Measurements from ENCODE around the gene FHL1.
"Not testable (repeated sequence)": the region's sequence is repeated elsewhere in the genome, so short reads cannot be mapped to it uniquely, and the experiment has no call there.

FHL1 gene

GRCh38 chrX:136209016-136209738, 61.8 kb downstream of the FHL1 start:
- DNase-seq, result no peak

- no peak for DNase-seq
Measured at GRCh38 chrX:136209751-136210150, 62.4 kb downstream of the FHL1 start.

GRCh38 chrX:136210243-136210642, 62.9 kb downstream of the FHL1 start:
- DNase-seq, result no peak

- DNase-seq, result no peak
Measured at GRCh38 chrX:136210806-136211205, 63.5 kb downstream of the FHL1 start.

DNA sequence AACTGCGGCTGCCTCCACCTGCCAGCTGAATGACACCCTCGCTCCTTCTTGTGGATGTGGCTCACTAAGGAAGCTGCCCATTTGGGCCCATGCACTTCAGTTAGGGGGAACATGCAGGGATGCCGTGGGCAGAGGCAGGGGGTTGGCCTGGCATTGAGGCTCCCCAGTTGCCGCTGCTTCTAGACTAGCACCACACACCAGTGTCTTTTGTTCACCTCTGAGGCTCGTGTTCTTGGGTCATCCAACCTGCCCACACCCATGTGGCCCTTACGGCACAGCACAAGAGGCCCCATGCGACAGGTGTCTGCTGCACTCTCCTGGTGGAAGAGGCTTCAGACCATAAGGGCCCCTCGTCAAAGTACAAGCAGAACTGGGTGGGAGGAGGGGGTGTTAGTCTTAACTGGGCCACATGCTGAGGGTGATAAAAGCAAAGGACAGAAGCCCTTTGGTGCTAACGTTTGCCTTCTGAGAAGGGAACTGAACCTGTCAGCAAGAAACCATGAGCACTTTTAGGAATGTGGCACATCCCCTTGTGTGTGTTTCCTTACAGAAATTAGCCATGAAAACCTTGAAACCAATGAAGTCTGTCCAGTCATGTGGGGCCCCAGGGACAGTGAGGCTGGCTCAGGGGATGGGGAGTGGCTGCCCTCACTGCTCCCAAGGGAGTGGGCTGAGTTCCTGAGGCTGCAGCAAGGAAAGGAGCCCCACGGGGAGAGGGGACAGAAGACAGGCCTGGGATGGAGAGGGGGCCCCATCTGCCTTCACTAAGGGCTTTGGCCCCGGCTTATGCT, 64.6 kb downstream of the FHL1 start:
- DNase-seq, result no peak

DNA sequence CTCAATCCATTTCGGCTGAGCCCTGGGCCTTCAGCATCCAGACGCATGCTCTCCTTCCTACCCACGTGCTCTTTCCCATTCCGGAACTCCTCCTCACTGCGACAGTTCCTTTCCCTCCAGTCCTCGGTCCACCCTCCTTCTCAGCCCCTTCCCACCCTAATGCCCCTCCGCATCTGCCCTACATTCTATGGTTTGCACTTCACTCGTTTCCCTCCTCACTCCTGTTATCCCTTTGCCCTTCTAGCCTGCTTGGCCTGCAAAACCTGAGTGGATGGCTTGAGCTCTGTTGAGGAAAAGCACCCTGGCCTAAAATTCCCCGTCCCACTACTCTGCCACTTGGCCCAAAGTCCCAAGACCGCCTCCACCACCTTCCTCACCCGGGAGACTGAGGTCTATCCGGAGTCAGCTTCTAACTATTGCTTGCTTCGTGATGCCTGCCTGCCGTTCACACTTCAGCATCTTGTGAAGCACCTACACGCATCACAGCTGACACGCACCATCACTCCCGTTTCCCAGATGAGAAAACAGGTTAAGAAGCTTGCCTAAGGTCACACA, 65.3 kb downstream of the FHL1 start:
- DNase-seq, result no peak

DNA sequence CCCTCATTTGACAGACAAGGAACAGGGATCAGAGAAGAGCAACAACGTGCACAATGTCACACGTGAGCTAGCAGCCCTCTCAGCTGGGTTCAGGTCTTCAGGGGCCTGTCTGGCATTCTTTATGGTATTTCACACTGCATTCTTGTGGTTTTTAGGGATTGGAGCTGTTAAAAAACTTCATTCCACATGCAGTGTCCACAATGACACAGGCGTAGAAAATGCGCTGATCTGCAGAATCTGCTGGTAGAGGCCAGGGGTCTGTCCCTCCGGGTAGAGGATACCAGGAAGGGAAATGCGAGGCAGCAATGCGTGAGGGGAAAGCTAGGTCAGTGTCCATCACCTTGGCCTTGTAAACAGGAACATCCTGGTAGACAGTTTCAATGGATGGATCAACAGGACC, 67.2 kb downstream of the FHL1 start:
- no peak for DNase-seq

GRCh38 chrX:136215559-136215958, 68.2 kb downstream of the FHL1 start:
- DNase-seq, result no peak

GRCh38 chrX:136219893-136220292, 72.6 kb downstream of the FHL1 start:
- no peak for DNase-seq

DNA sequence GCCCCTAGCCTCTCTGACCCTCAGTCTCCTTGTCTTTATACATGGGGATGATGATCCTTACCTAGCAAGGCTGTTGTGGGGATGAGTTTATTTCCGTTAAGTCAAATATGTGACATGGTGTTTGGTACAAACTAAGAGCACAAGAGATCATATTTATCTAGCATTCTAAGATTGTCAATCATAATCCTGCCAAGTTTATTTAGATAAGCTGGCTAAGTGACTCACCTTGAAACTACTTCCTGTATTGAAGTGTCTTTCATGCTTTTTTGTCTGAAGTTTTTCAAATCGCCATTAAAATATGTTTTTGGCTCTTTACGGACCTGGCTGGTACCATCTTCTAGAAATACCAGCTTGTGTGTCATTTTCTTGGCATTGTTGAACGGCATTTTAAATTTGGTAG, 73.2 kb downstream of the FHL1 start:
- DNase-seq, result no peak

DNA sequence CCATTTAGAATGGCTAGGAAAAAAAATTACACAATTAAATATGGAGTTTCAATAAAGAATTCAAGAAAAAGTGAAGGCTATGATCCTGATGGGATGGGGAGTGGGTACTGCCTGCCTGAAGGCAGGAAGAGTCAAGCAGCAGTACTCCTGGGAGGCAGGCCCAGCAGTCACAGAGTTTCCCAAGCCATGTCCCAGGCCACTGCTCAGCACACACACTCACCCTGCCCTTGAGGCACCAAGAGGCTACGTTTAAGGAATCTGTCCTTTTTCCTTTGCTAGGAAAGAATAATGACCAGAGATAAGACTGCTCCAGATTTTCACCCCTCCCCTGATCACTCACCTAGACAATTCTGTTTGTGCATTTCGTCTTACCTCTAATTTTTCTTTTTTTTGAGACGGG, 73.6 kb downstream of the FHL1 start:
- DNase-seq, result no peak

DNA sequence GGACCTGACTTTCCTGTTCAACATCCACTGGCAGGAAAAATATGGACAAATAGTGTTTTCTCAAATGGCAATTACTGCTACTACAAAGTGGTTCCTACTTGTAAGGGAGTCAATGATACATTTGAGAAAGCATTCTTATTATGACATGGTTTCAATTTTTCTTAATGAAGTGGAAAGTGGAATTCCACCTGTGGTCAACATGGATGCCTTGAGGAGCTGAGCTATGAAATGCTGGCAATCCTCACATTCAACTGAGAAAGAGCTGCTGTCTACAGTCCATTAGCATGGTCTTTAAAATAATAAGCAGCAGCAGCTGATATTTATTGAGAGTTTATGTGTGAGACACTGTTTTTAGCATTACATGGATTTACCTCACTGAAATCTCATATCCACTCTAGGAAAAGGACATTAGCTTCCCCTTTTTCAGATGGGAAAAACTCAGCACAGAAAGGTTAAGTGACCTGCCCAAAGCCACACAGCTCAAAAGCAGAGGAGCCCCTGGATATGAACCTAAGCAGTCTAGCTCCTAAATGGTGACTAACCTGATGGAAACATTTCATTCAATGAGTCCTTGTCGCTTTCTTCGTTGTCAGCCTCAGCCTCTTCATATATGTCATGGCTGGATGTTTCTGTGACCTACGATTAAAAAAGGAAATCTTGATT, 74.6 kb downstream of the FHL1 start:
- DNase-seq, result no peak

DNA sequence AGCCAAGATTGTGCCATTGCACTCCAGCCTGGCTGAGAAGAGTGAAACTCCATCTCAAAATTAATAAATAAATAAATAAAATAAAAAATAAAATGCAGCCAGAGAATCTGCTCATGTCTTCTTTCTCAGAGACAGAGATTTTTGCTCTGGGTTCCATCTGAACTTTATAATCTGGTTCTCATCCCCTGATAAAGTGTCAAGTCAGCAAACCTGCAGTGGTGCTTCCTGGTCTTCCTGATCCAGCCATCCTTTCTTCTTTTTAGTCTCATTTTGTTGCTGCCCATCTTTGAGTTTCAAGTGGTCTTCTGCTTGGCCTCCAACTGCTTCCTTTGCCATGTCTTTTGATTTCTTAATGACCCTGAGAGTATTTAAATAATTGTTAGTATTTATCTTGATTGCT, 79.7 kb downstream of the FHL1 start:
- no peak for DNase-seq

- no peak for DNase-seq
Measured at GRCh38 chrX:136227948-136228838, 80.9 kb downstream of the FHL1 start.

DNA sequence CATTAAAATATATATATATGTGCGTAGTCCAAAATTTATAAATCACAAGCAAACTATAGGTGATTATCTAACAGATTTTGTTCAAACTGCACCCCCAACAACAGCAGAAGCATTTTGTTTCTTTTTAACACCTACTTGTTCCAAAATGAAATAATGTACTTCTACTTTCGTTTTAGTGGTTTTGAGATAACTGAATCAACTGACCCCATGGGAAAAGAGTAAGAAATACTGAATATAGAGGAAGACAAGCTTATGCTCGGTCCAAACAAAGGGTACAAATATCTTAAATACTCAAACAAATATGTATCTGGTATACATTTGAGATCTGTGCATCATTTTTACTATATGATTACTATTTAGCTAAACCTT, 81.5 kb downstream of the FHL1 start:
- no peak for DNase-seq

- DNase-seq, result no peak
Measured at GRCh38 chrX:136237074-136237473, 89.7 kb downstream of the FHL1 start.

DNA sequence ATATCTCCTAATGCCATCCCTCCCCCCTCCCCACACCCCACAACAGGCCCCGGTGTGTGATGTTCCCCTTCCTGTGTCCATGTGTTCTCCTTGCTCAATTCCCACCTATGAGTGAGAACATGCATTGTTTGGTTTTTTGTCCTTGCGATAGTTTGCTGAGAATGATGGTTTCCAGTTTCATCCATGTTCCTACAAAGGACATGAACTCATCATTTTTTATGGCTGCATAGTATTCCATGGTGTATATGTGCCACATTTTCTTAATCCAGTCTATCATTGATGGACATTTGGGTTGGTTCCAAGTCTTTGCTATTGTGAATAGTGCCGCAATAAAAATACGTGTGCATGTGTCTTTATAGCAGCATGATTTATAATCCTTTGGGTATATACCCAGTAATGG, 90.5 kb downstream of the FHL1 start:
- not testable (repeated sequence) for DNase-seq

- no peak for DNase-seq
Measured at GRCh38 chrX:136246201-136246600, 98.9 kb downstream of the FHL1 start.

DNA sequence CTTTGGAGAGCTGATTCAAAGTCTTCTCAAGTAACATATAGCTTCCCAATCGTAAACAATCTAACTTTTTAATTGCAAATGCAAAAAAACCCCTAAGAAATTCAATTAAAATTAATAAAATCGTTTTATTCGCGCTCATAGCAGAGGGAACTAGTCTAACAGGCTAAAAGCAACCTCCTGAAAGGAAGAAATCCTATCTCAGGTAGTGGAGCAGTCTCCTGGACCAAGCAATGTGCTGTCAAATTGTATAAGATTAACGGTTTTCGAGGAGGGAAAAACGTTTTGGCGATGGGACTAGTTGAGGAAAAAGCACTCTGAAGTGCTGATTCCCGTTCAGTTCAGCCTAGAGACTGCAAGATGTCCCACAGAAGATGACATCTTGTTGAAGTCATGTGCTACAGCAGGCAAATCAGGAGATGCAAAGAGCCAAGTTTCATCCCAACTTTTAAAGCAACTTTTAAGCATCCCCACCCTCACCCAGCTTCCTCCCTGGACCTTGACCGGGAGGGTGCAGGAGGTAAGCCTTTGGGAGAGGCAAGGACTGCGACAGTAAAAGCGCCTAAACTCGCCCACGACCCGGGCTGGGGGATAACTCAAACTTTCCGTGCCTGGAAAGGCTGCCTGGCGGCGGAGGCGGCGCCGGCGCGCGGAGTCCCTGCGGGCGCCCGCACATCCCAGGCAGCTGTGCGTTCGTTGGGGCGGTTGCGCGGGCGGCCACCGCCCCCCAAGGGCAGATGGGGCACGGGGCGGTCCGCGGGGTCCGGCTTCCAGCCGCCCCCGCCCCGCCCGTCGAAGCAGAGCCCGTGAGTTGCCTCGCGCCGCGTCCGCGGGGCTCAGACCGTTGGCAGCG, 103.1 kb downstream of the FHL1 start:
- peak; percentile 61 for DNase-seq

GRCh38 chrX:136251041-136251991, 104.0 kb downstream of the FHL1 start, which contains the start of gene MAP7D3:
MAP7D3 (minus strand) TSS chrX:136251400; CDS start chrX:136251358, 42 bp downstream.
- DNase-seq, result peak; percentile 73
